ENCODE data around the gene CLN6. TPM values are rescaled to one million over a fixed set of nuclear protein-coding genes. Genes with fewer than 3 reads are reported as not detected.
"Not testable (repeated sequence)": the region's sequence is repeated elsewhere in the genome, so short reads cannot be mapped to it uniquely, and the experiment has no call there.

CLN6 gene
- total RNA-seq, 5 donors from 2014 or later (not counting 1 experiment from before 2014, with no cell fraction given), result 15.4 to 24.0 (median 17.9) TPM

DNA sequence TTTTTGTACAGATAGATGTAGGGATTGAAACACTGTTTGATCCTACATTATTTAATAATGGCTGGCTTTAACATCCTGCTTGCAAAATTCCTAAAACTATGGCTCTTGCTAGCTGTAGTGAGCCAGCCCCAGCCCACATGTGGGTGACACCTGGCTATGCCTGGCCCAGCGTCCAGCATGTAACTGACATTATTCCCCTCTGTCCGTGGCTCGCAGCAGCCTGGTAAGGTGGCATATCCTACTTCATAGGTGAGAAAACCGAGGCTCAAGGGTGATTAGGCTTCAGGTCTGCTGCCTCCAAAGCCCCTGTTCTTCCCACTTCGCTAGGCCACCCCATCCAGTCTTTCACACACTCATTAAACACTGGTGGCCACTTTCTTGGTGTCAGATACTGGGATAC, 26.0 kb downstream of the CLN6 start:
- POLR2A ChIA-PET, result no interaction called here
- Histone ChIP-seq H3K27ac (ENCODE audit: low read length) (no peak overlapping the region), H3K36me3 (ENCODE audit: control insufficient read depth in 2 of 2, extremely low read depth in 1 of 2, insufficient read depth in 1 of 2, low read length in 1 of 2) (no peaks in the 10 kb centered on the region), H3K4me3 (ENCODE audit: control insufficient read depth in 1 of 2, extremely low read depth in 1 of 2, low read length in 1 of 2) (no peak overlapping the region), H3K27me3 (replicated peaks in 1 of 2; ENCODE audit: control insufficient read depth in 2 of 2, extremely low read depth in 1 of 2, insufficient read depth in 2 of 2, low read length in 1 of 2) (no peaks in the 10 kb centered on the region), H3K4me1 (ENCODE audit: control insufficient read depth in 1 of 2, extremely low read depth in 1 of 2, insufficient read depth in 2 of 2, low read length in 2 of 2) (peaks cover 23 to 31% of the 10 kb centered on the region in 2 experiments), H3K9me3 (no peaks in the 10 kb centered on the region)
- DNase-seq (no peak), ATAC-seq (replicated peaks in 1 of 4) (no peak)
- Mint-ChIP-seq H3K9me3 (no peaks in the 10 kb centered on the region), H3K27me3 (no peaks in the 10 kb centered on the region), H3K4me1 (peaks cover 11 to 26% (median 13%) of the 10 kb centered on the region in 3 donors), H3K27ac (no peak overlapping the region), H3K4me3 (no peak overlapping the region), H3K36me3 (no peaks in the 10 kb centered on the region)
- 92% methylated on average over 5 of the region's 5 CpGs for WGBS (ENCODE audit: insufficient coverage)
- CTCF ChIA-PET, result no interaction called here

- H3K9me3 ChIP-seq; H3K4me3 ChIP-seq (ENCODE audit: control insufficient read depth in 1 of 2, extremely low read depth in 1 of 2, low read length in 1 of 2); H3K27me3 Mint-ChIP-seq; ATAC-seq (replicated peaks in 1 of 4); H3K27me3 ChIP-seq (replicated peaks in 1 of 2; ENCODE audit: control insufficient read depth in 2 of 2, extremely low read depth in 1 of 2, insufficient read depth in 2 of 2, low read length in 1 of 2); H3K36me3 Mint-ChIP-seq; H3K4me3 Mint-ChIP-seq; H3K27ac ChIP-seq (ENCODE audit: low read length); POLR2A ChIA-PET; H3K27ac Mint-ChIP-seq; H3K36me3 ChIP-seq (ENCODE audit: control insufficient read depth in 2 of 2, extremely low read depth in 1 of 2, insufficient read depth in 1 of 2, low read length in 1 of 2); DNase-seq; H3K9me3 Mint-ChIP-seq: not testable (repeated sequence)
- peaks cover 8 to 21% (median 8%) of the 10 kb centered on the region in 3 donors for H3K4me1 Mint-ChIP-seq
- H3K4me1 ChIP-seq (ENCODE audit: control insufficient read depth in 1 of 2, extremely low read depth in 1 of 2, insufficient read depth in 2 of 2, low read length in 2 of 2), result peaks cover 19 to 26% of the 10 kb centered on the region in 2 experiments
- CTCF ChIA-PET, result interaction anchor here in 1 of 2 donors (0.7 kb wide), 1 partner anchor 75 kb away, joined by 9 read pairs; the partner anchor contains the start of gene FEM1B
- WGBS (ENCODE audit: insufficient coverage), result 95% methylated on average over 3 of the region's 7 CpGs
Observed at GRCh38 chr15:68202994-68203393, 26.5 kb downstream of the CLN6 start.

GRCh38 chr15:68201879-68202261, 27.7 kb downstream of the CLN6 start:
- Histone ChIP-seq H3K27ac (ENCODE audit: low read length) (no peak overlapping the region), H3K4me3 (ENCODE audit: control insufficient read depth in 1 of 2, extremely low read depth in 1 of 2, low read length in 1 of 2) (no peak overlapping the region), H3K36me3 (ENCODE audit: control insufficient read depth in 2 of 2, extremely low read depth in 1 of 2, insufficient read depth in 1 of 2, low read length in 1 of 2) (peaks cover 0 to 5% of the 10 kb centered on the region in 2 donors), H3K4me1 (ENCODE audit: control insufficient read depth in 1 of 2, extremely low read depth in 1 of 2, insufficient read depth in 2 of 2, low read length in 2 of 2) (peaks cover 15 to 19% of the 10 kb centered on the region in 2 experiments), H3K9me3 (no peaks in the 10 kb centered on the region), H3K27me3 (replicated peaks in 1 of 2; ENCODE audit: control insufficient read depth in 2 of 2, extremely low read depth in 1 of 2, insufficient read depth in 2 of 2, low read length in 1 of 2) (no peaks in the 10 kb centered on the region)
- ATAC-seq (replicated peaks in 1 of 4) (no peak), DNase-seq (no peak)
- WGBS (ENCODE audit: insufficient coverage), result no CpG with 5 or more reads among the region's 3 CpGs
- ChIA-PET CTCF (no interaction called here), POLR2A (interaction anchor here in 1 of 2 donors (0.5 kb wide), 1 partner anchor 366 kb away, joined by 3 read pairs; no protein-coding TSS in a partner anchor)
- peaks cover 6 to 17% (median 8%) of the 10 kb centered on the region in 3 donors for H3K4me1 Mint-ChIP-seq
- no peaks in the 10 kb centered on the region for H3K9me3 Mint-ChIP-seq
- H3K4me3 Mint-ChIP-seq, result no peak overlapping the region
- H3K27me3 Mint-ChIP-seq, result no peaks in the 10 kb centered on the region
- H3K36me3 Mint-ChIP-seq, result no peaks in the 10 kb centered on the region
- H3K27ac Mint-ChIP-seq, result no peak overlapping the region

GRCh38 chr15:68201153-68201878, 28.2 kb downstream of the CLN6 start:
- CTCF ChIA-PET, result interaction anchor here in 1 of 2 donors (1.0 kb wide), 1 partner anchor 18 kb away, joined by 3 read pairs; no protein-coding TSS in a partner anchor
- ATAC-seq (replicated peaks in 1 of 4), result no peak
- peaks cover 9 to 13% of the 10 kb centered on the region in 2 experiments for H3K4me1 ChIP-seq (ENCODE audit: control insufficient read depth in 1 of 2, extremely low read depth in 1 of 2, insufficient read depth in 2 of 2, low read length in 2 of 2)
- H3K27ac ChIP-seq (ENCODE audit: low read length), result no peak overlapping the region
- WGBS (ENCODE audit: insufficient coverage), result 96% methylated on average over 5 of the region's 7 CpGs
- no peaks in the 10 kb centered on the region for H3K27me3 ChIP-seq (replicated peaks in 1 of 2; ENCODE audit: control insufficient read depth in 2 of 2, extremely low read depth in 1 of 2, insufficient read depth in 2 of 2, low read length in 1 of 2)
- no peaks in the 10 kb centered on the region for H3K36me3 Mint-ChIP-seq
- H3K9me3 ChIP-seq, result no peaks in the 10 kb centered on the region
- H3K27me3 Mint-ChIP-seq, result no peaks in the 10 kb centered on the region
- POLR2A ChIA-PET, result interaction anchor here in 1 of 2 donors (0.5 kb wide), 1 partner anchor 365 kb away, joined by 3 read pairs; no protein-coding TSS in a partner anchor
- H3K4me3 ChIP-seq (ENCODE audit: control insufficient read depth in 1 of 2, extremely low read depth in 1 of 2, low read length in 1 of 2), result no peak overlapping the region
- no peak overlapping the region for H3K27ac Mint-ChIP-seq
- H3K9me3 Mint-ChIP-seq, result no peaks in the 10 kb centered on the region
- no peak overlapping the region for H3K4me3 Mint-ChIP-seq
- peaks cover 0 to 5% of the 10 kb centered on the region in 2 donors for H3K36me3 ChIP-seq (ENCODE audit: control insufficient read depth in 2 of 2, extremely low read depth in 1 of 2, insufficient read depth in 1 of 2, low read length in 1 of 2)
- H3K4me1 Mint-ChIP-seq, result peaks cover 6 to 13% (median 7%) of the 10 kb centered on the region in 3 donors
- DNase-seq, result no peak

DNA sequence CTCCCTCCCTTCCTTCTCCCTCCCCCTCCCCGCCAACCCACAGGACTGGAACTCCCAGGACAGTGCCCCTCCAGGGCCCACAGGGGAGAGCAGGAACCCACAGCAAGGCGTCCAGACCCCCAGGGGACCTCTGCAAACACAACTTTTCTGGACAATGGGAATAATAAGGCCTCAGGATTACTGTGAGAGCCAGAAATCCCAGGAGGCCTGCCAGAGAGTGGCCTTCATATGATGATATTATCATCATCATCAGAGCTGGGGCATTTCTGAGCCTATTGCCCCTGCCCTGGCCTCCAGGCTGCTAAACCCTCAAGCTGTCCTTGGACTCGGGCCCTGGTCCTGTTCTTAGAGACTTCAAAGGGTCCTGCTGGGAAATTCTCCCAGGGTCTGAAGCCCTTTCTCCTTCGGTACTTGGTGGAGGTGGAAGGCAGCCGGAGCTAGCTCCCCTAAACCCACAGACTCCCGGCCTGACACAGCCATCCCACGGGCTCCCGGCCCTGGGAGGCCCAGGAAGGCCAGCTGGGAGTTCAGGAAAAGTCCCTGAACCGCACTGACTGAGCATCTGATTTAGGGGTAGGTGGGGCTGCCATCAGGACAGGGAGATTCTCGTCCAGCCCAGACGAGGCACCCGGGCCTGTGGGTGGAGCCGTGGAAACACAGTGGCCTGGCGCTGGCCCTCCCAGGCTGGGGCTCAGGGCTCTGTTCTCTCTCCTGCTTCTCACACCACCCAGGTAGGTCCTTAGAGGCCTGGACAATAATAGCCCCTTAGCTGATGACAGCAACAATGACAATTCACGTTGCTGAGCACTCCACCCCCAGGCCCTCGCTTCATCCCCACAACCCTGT, 29.3 kb downstream of the CLN6 start:
- H3K36me3 Mint-ChIP-seq, result no peaks in the 10 kb centered on the region
- ChIA-PET POLR2A (no interaction called here), CTCF (interaction anchor here in 1 of 2 donors (1.0 kb wide), 1 partner anchor 19 kb away, joined by 3 read pairs; no protein-coding TSS in a partner anchor)
- WGBS (ENCODE audit: insufficient coverage), result 88% methylated on average over 12 of the region's 16 CpGs
- H3K4me3 Mint-ChIP-seq, result no peak overlapping the region
- peaks cover 2 to 6% (median 4%) of the 10 kb centered on the region in 3 donors for H3K4me1 Mint-ChIP-seq
- Histone ChIP-seq H3K27ac (ENCODE audit: low read length) (no peak overlapping the region), H3K36me3 (ENCODE audit: control insufficient read depth in 2 of 2, extremely low read depth in 1 of 2, insufficient read depth in 1 of 2, low read length in 1 of 2) (peaks cover 0 to 5% of the 10 kb centered on the region in 2 donors), H3K27me3 (replicated peaks in 1 of 2; ENCODE audit: control insufficient read depth in 2 of 2, extremely low read depth in 1 of 2, insufficient read depth in 2 of 2, low read length in 1 of 2) (no peaks in the 10 kb centered on the region), H3K4me3 (ENCODE audit: control insufficient read depth in 1 of 2, extremely low read depth in 1 of 2, low read length in 1 of 2) (no peak overlapping the region), H3K9me3 (no peaks in the 10 kb centered on the region), H3K4me1 (ENCODE audit: control insufficient read depth in 1 of 2, extremely low read depth in 1 of 2, insufficient read depth in 2 of 2, low read length in 2 of 2) (peaks cover 2 to 5% of the 10 kb centered on the region in 2 experiments)
- ATAC-seq (replicated peaks in 1 of 4) (no peak), DNase-seq (no peak)
- no peaks in the 10 kb centered on the region for H3K9me3 Mint-ChIP-seq
- H3K27me3 Mint-ChIP-seq, result no peaks in the 10 kb centered on the region
- H3K27ac Mint-ChIP-seq, result no peak overlapping the region

GRCh38 chr15:68199340-68199739, 30.2 kb downstream of the CLN6 start:
- ChIA-PET POLR2A (no interaction called here), CTCF (interaction anchor here in 1 of 2 donors (0.5 kb wide), 1 partner anchor 152 kb away, joined by 3 read pairs; no protein-coding TSS in a partner anchor)
- no peak for ATAC-seq (replicated peaks in 1 of 4)
- no peak overlapping the region for H3K4me3 Mint-ChIP-seq
- Histone ChIP-seq H3K9me3 (no peaks in the 10 kb centered on the region), H3K4me1 (ENCODE audit: control insufficient read depth in 1 of 2, extremely low read depth in 1 of 2, insufficient read depth in 2 of 2, low read length in 2 of 2) (no peaks in the 10 kb centered on the region), H3K27ac (ENCODE audit: low read length) (no peak overlapping the region), H3K4me3 (ENCODE audit: control insufficient read depth in 1 of 2, extremely low read depth in 1 of 2, low read length in 1 of 2) (no peak overlapping the region), H3K27me3 (replicated peaks in 1 of 2; ENCODE audit: control insufficient read depth in 2 of 2, extremely low read depth in 1 of 2, insufficient read depth in 2 of 2, low read length in 1 of 2) (no peaks in the 10 kb centered on the region), H3K36me3 (ENCODE audit: control insufficient read depth in 2 of 2, extremely low read depth in 1 of 2, insufficient read depth in 1 of 2, low read length in 1 of 2) (peaks cover 0 to 5% of the 10 kb centered on the region in 2 donors)
- H3K27ac Mint-ChIP-seq, result no peak overlapping the region
- no peaks in the 10 kb centered on the region for H3K9me3 Mint-ChIP-seq
- 83% methylated on average over 11 of the region's 11 CpGs for WGBS (ENCODE audit: insufficient coverage)
- H3K27me3 Mint-ChIP-seq, result no peaks in the 10 kb centered on the region
- DNase-seq, result no peak
- H3K4me1 Mint-ChIP-seq, result peaks cover 0 to 6% (median 0%) of the 10 kb centered on the region in 3 donors
- H3K36me3 Mint-ChIP-seq, result peaks cover 3% of the 10 kb centered on the region
